ENCODE measurements around the gene SPTLC2.
"Not testable (repeated sequence)": the region's sequence is repeated elsewhere in the genome, so short reads cannot be mapped to it uniquely, and the experiment has no call there.

Gene SPTLC2

GRCh38 chr14:77543637-77544334, 72.7 kb downstream of the SPTLC2 start:
- no peak for DNase-seq

GRCh38 chr14:77543240-77543551, 73.2 kb downstream of the SPTLC2 start:
- no peak for DNase-seq

- DNase-seq: no peak
Measured at GRCh38 chr14:77542421-77543239, 73.8 kb downstream of the SPTLC2 start.

- DNase-seq: no peak
Measured at GRCh38 chr14:77541905-77542304, 74.5 kb downstream of the SPTLC2 start.

GRCh38 chr14:77536951-77537350, 79.5 kb downstream of the SPTLC2 start:
- DNase-seq: not testable (repeated sequence)

- DNase-seq: no peak
Measured at GRCh38 chr14:77531071-77531470, 85.4 kb downstream of the SPTLC2 start.

GRCh38 chr14:77529963-77530362, 86.5 kb downstream of the SPTLC2 start:
- DNase-seq: no peak

- no peak for DNase-seq
Measured at GRCh38 chr14:77529213-77529612, 87.2 kb downstream of the SPTLC2 start.

GRCh38 chr14:77528701-77529100, 87.7 kb downstream of the SPTLC2 start:
- DNase-seq: not testable (repeated sequence)

GRCh38 chr14:77526266-77526665, 90.2 kb downstream of the SPTLC2 start:
- DNase-seq: no peak

- no peak for DNase-seq
Measured at GRCh38 chr14:77524536-77524935, 91.9 kb downstream of the SPTLC2 start.

- no peak for DNase-seq
Measured at GRCh38 chr14:77523109-77523508, 93.3 kb downstream of the SPTLC2 start.

- no peak for DNase-seq
Measured at GRCh38 chr14:77520555-77520954, 95.9 kb downstream of the SPTLC2 start.

- no peak for DNase-seq
Measured at GRCh38 chr14:77516126-77516525, 100.3 kb downstream of the SPTLC2 start.

GRCh38 chr14:77511486-77512162, 104.8 kb downstream of the SPTLC2 start:
- DNase-seq: no peak

- no peak for DNase-seq
Measured at GRCh38 chr14:77509366-77509765, 107.1 kb downstream of the SPTLC2 start.

GRCh38 chr14:77508876-77509275, 107.6 kb downstream of the SPTLC2 start:
- no peak for DNase-seq

GRCh38 chr14:77508249-77508648, 108.2 kb downstream of the SPTLC2 start:
- no peak for DNase-seq

- DNase-seq: no peak
Measured at GRCh38 chr14:77507762-77508161, 108.7 kb downstream of the SPTLC2 start.

GRCh38 chr14:77505031-77505430, 111.4 kb downstream of the SPTLC2 start:
- no peak for DNase-seq

- DNase-seq: no peak
Measured at GRCh38 chr14:77503138-77503537, 113.3 kb downstream of the SPTLC2 start.

GRCh38 chr14:77502109-77502782, 114.2 kb downstream of the SPTLC2 start:
- DNase-seq: no peak

GRCh38 chr14:77498984-77499527, 117.4 kb downstream of the SPTLC2 start:
- peak; percentile 18 for DNase-seq
